A549 (cell line): ENCODE measurements around the gene SUMF1. TPM values are rescaled to one million over a fixed set of nuclear protein-coding genes. Genes with fewer than 3 reads are reported as not detected.

Experiments used
- ATAC-seq, 2 experiments: fragments of 200-7000 bp in 1 of 2; fragments of >200 bp in 1 of 2; cut with Nextera tagmentation in 1 of 2; cut with Tn5 transposase in 1 of 2; 3 replicates each; pipeline versions ENCODE4 v1.8.0 to v1.9.1; 2018 to 2020; ENCODE audit warnings: mild to moderate bottlenecking in 1 of 2, moderate library complexity in 1 of 2
- CTCF ChIA-PET: fragments of 300-600 bp; sonication (Branson Sonifier 250); formaldehyde crosslinking; extraction: SDS; loops from one replicate; lab custom pipeline; 2021; ENCODE audit warnings: antibody characterized with exemption, inconsistent platforms; lab: Yijun Ruan, JAX
- POLR2A ChIA-PET: fragments of 350-600 bp; formaldehyde crosslinking; extraction: SDS; loops from one replicate; lab custom pipeline; 2021; ENCODE audit warnings: antibody characterized with exemption, inconsistent platforms; lab: Yijun Ruan, JAX
- DNase-seq, 2 experiments: peaks; one replicate each; pipeline versions ENCODE4 v3.0.0 to v3.0.0-alpha.2; 2011 to 2016; ENCODE audit warnings: low read depth in 1 of 2, low spot score in 1 of 2
- FAIRE-seq: peaks from 2 replicates; lab custom pipeline; 2011; peaks lifted over from hg19 to GRCh38; lab: Jason Lieb, UNC
- H3K27ac ChIP-seq, 2 experiments: fragments of >200 bp; sonication (Bioruptor Twin); formaldehyde crosslinking; 3 replicates each; pipeline ENCODE4 v1.5.1; 2016 to 2017
- H3K4me1 ChIP-seq: fragments of >200 bp; sonication (Bioruptor Twin); formaldehyde crosslinking; 3 replicates; pipeline ENCODE4 v1.6.1; 2016
- H3K4me2 ChIP-seq: fragments of >200 bp; sonication (Bioruptor Twin); formaldehyde crosslinking; 3 replicates; pipeline ENCODE4 v1.6.1; 2016
- H3K4me3 ChIP-seq: fragments of >200 bp; sonication (Bioruptor Twin); formaldehyde crosslinking; 3 replicates; pipeline ENCODE4 v1.5.1; 2016
- H3K9me3 ChIP-seq: fragments of >200 bp; sonication (Bioruptor Twin); formaldehyde crosslinking; 3 replicates; pipeline ENCODE4 v1.6.1; 2016
- CBX2 ChIP-seq: fragments of 200-600 bp; sonication (generic); IDR thresholded peaks from 2 replicates; pipeline ENCODE4 v1.6.1; 2016; ENCODE audit warnings: low read depth, mild to moderate bottlenecking, borderline replicate concordance
- CEBPB ChIP-seq, 2 experiments: fragments of >200 bp in 1 of 2; sonication (Bioruptor Twin) in 1 of 2; formaldehyde crosslinking in 1 of 2; IDR thresholded peaks; 2 replicates each; pipeline ENCODE4 v1.6.1; 2012 to 2016
- CHD2 ChIP-seq: fragments of 150-350 bp; IDR thresholded peaks from 2 replicates; pipeline ENCODE4 v1.6.1; 2014; ENCODE audit warnings: low read length; ENCODE audit not compliant: partially characterized antibody
- CTCF ChIP-seq: fragments of >200 bp; sonication (Bioruptor Twin); formaldehyde crosslinking; IDR thresholded peaks from 3 replicates; pipeline ENCODE4 v1.5.1; 2016
- FOSL2 ChIP-seq, 2 experiments: fragments of 450-650 bp in 1 of 2; fragments of >200 bp in 1 of 2; sonication (Bioruptor Twin) in 1 of 2; formaldehyde crosslinking; IDR thresholded peaks; 2 replicates each; pipeline versions ENCODE4 v1.5.0 to v1.6.1; 2016 to 2020; ENCODE audit warnings: mild to moderate bottlenecking in 1 of 2, moderate library complexity in 1 of 2
- FOXS1 ChIP-seq: fragments of 250-450 bp; sonication (Bioruptor Pico); IDR thresholded peaks from 2 replicates; pipeline ENCODE4 v1.5.0; 2020; ENCODE audit warnings: mild to moderate bottlenecking, moderate library complexity
- GATA3 ChIP-seq: IDR thresholded peaks from 2 replicates; pipeline ENCODE4 v1.6.1; 2012; ENCODE audit warnings: borderline replicate concordance
- HDAC2 ChIP-seq: fragments of 200-600 bp; sonication (generic); IDR thresholded peaks from 2 replicates; pipeline ENCODE4 v1.6.1; 2016
- HOXA7 ChIP-seq: fragments of 250-450 bp; sonication (Bioruptor Pico); IDR thresholded peaks from 2 replicates; pipeline ENCODE4 v1.5.0; 2020; ENCODE audit warnings: mild to moderate bottlenecking, moderate library complexity
- KDM5A ChIP-seq: fragments of 200-600 bp; sonication (generic); IDR thresholded peaks from 2 replicates; pipeline ENCODE4 v1.6.1; 2016; ENCODE audit warnings: antibody characterized with exemption, mild to moderate bottlenecking
- MAZ ChIP-seq: fragments of 150-350 bp; IDR thresholded peaks from 2 replicates; pipeline ENCODE4 v1.6.1; 2014; ENCODE audit warnings: antibody characterized with exemption, low read depth, low read length, borderline replicate concordance
- NFE2L2 ChIP-seq: fragments of 150-350 bp; conservative IDR thresholded peaks from 2 replicates; pipeline ENCODE4 v1.6.1; 2014; ENCODE audit warnings: low read length
- PBX3 ChIP-seq: IDR thresholded peaks from 2 replicates; pipeline ENCODE4 v1.6.1; 2012
- POLR2A ChIP-seq: IDR thresholded peaks from 2 replicates; pipeline ENCODE4 v1.6.1; 2012; ENCODE audit warnings: mild to moderate bottlenecking, low read length
- RAD21 ChIP-seq, 2 experiments: fragments of >200 bp in 1 of 2; sonication (Bioruptor Twin) in 1 of 2; formaldehyde crosslinking in 1 of 2; IDR thresholded peaks in 1 of 2; conservative IDR thresholded peaks in 1 of 2; 2 replicates in 1 of 2; 3 replicates in 1 of 2; pipeline ENCODE4 v1.6.1; 2012 to 2018; ENCODE audit warnings: inconsistent platforms in 1 of 2
- RCOR1 ChIP-seq: fragments of 150-350 bp; IDR thresholded peaks from 2 replicates; pipeline ENCODE4 v1.6.1; 2014; ENCODE audit warnings: antibody characterized with exemption, low read length, low read depth
- RFX5 ChIP-seq: fragments of 450-650 bp; IDR thresholded peaks from 2 replicates; pipeline ENCODE4 v1.7.1; 2014; ENCODE audit warnings: antibody characterized with exemption, mild to moderate bottlenecking, moderate library complexity
- RNF2 ChIP-seq: fragments of 200-600 bp; sonication (generic); IDR thresholded peaks from 2 replicates; pipeline ENCODE4 v1.6.1; 2016; ENCODE audit warnings: low read depth, mild to moderate bottlenecking, antibody characterized with exemption, moderate library complexity, borderline replicate concordance
- TP53 ChIP-seq: fragments of 250-450 bp; sonication (Bioruptor Pico); IDR thresholded peaks from 2 replicates; pipeline ENCODE4 v1.5.0; 2021; ENCODE audit warnings: mild to moderate bottlenecking, moderate library complexity
- ZFP36 ChIP-seq: fragments of 450-650 bp; IDR thresholded peaks from 2 replicates; pipeline ENCODE4 v1.6.1; 2014; ENCODE audit warnings: borderline replicate concordance; ENCODE audit not compliant: partially characterized antibody
- ZNF302 ChIP-seq: fragments of 250-450 bp; sonication (Bioruptor Pico); IDR thresholded peaks from 2 replicates; pipeline ENCODE4 v1.9.0; 2021; ENCODE audit warnings: inconsistent platforms, mild to moderate bottlenecking, moderate library complexity
- WGBS: methylation state at CpG from one replicate; pipeline ENCODE4 v1.1.6; 2017; ENCODE audit errors: missing lambda C conversion rate; 5-methylcytosine and 5-hydroxymethylcytosine counted together
- polyA plus RNA-seq, 4 experiments: library from polyadenylated mRNA; depleted of rRNA in 3 of 4; stranded (reverse); fragments of >200 nt; fragmentation: RNase III in 1 of 4; extraction: RNeasy Plus Mini Kit Qiagen cat#74134 plus additional on column Dnase treatment in 1 of 4; gene quantifications; 2 replicates in 3 of 4; 3 replicates in 1 of 4; pipeline ENCODE4 v1.2.3, GENCODE V29; 2011 to 2017

Gene SUMF1
- polyA plus RNA-seq, 2 of the 4 experiments (the other 2 are of a cell fraction): 20.9 to 25.4 TPM

GRCh38 chr3:4416427-4416945, 50.6 kb downstream of the SUMF1 start:
- H3K4me2 ChIP-seq: peak overlapping the region; percentile 46
- no peak overlapping the region for H3K4me3 ChIP-seq
- peak overlapping the region in 1 of 2 experiments; percentile 48; a peak in 1 of 6 replicates for H3K27ac ChIP-seq
- ChIA-PET CTCF (no interaction called here), POLR2A (no interaction called here)
- ATAC-seq (no peak; a peak in 1 of 6 replicates), FAIRE-seq (no peak), DNase-seq (no peak)
- 73% methylated on average over 5 of the region's 5 CpGs for WGBS
- peaks cover 20% of the 10 kb centered on the region for H3K4me1 ChIP-seq
- TF ChIP-seq POLR2A (no peak), CHD2 (no peak), ZFP36 (no peak), GATA3 (no peak), PBX3 (no peak)
- no peaks in the 10 kb centered on the region for H3K9me3 ChIP-seq

GRCh38 chr3:4413467-4413866, 53.6 kb downstream of the SUMF1 start:
- no peak for ATAC-seq
- Histone ChIP-seq H3K9me3 (no peaks in the 10 kb centered on the region), H3K4me2 (no peak overlapping the region), H3K27ac (no peak overlapping the region), H3K4me3 (no peak overlapping the region), H3K4me1 (peaks cover 19% of the 10 kb centered on the region)
- POLR2A ChIA-PET: no interaction called here
- no peak for DNase-seq
- FAIRE-seq: no peak
- 82% methylated on average over 1 of the region's 1 CpG for WGBS
- CTCF ChIA-PET: no interaction called here
- no peak for TF ChIP-seq ZFP36
- no peak for TF ChIP-seq RNF2
- no peak for TF ChIP-seq FOXS1 (CRISPR knock-in tag)
- TF ChIP-seq CBX2: no peak

- H3K9me3 ChIP-seq: no peaks in the 10 kb centered on the region
- H3K27ac ChIP-seq: no peak overlapping the region
- CTCF ChIA-PET: no interaction called here
- POLR2A ChIA-PET: no interaction called here
- no peak for FAIRE-seq
- H3K4me3 ChIP-seq: no peak overlapping the region
- H3K4me2 ChIP-seq: no peak overlapping the region
- peaks cover 18% of the 10 kb centered on the region for H3K4me1 ChIP-seq
- ATAC-seq: no peak
- DNase-seq: no peak
- TF ChIP-seq RNF2: no peak
- no peak for TF ChIP-seq CTCF
- TF ChIP-seq RFX5: no peak
- TF ChIP-seq NFE2L2: no peak
- TF ChIP-seq CEBPB (IDR thresholded peaks at IDR 0.05): no peak
- no peak for TF ChIP-seq RCOR1
- no peak for TF ChIP-seq HOXA7
- no peak for TF ChIP-seq CHD2
- no peak for TF ChIP-seq TP53 (CRISPR knock-in tag)
- TF ChIP-seq RAD21 (conservative IDR thresholded peaks at IDR 0.05 in 1 of 2, IDR thresholded peaks at IDR 0.05 in 1 of 2): no peak
- no peak for TF ChIP-seq ZNF302 (CRISPR knock-in tag)
- TF ChIP-seq FOSL2 (IDR thresholded peaks at IDR 0.05): no peak
- no peak for TF ChIP-seq FOSL2 (CRISPR knock-in tag; IDR thresholded peaks at IDR 0.05)
- no peak for TF ChIP-seq KDM5A
- no peak for TF ChIP-seq HDAC2
- TF ChIP-seq MAZ: no peak
- 64% methylated on average over 1 of the region's 1 CpG for WGBS
Observed at GRCh38 chr3:4411833-4412232, 55.2 kb downstream of the SUMF1 start.
